Raji (cell line): Measurements from ENCODE around the gene FAM168A.

Experiments
- POLR2A ChIP-seq: IDR thresholded peaks from 2 replicates; pipeline ENCODE4 v1.6.1; 2011; ENCODE audit warnings: low read depth, low read length, control low read depth; ENCODE audit not compliant: insufficient read depth

FAM168A gene

DNA sequence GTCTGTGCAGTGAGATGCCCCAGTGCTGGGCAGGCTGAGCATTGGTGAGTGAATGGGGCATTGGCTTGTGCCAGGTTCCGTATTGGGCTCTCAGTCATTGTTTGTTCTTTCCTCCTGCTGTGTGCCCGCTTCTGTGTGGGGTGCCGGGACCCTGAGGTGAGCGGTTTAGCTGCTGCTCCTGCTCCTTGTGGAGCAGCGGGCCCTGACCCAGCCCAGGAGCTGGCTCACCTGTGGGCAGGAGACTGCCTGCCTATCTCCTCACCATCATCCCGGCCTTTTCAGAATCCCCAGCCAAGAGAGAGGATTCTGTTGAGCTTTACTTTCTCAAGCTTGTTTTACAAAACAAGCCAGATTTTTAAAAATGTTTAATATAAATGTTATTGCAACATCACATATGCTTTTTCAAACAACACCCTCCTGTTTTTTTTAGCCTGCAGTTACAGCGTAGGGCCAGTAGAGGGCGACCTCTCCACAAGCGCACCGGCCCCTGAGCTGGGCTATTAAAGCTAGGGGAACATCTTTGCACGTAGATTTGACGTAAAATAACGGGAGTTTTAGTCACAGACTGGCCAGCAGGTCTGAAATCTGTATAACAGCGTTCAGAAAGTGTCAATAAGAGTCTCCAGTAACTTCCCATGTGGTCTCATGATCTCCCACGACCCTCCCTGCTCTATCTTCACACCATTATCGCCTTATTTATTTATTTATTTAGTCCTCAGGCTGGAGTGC, 246.8 kb downstream of the FAM168A start:
- TF ChIP-seq POLR2A: no peak
